GM19324 (cell line): ENCODE data around the gene GSK3B.
"Not testable (repeated sequence)": the region's sequence is repeated elsewhere in the genome, so short reads cannot be mapped to it uniquely, and the experiment has no call there.

ENCODE experiments used
- ATAC-seq: cut with Tn5 transposase; IDR thresholded peaks from one replicate; pipeline ENCODE4 v1.9.1; 2021; ENCODE audit warnings: mild to moderate bottlenecking, moderate library complexity; ENCODE audit not compliant: unreplicated experiment, low FRiP score

Gene GSK3B

DNA sequence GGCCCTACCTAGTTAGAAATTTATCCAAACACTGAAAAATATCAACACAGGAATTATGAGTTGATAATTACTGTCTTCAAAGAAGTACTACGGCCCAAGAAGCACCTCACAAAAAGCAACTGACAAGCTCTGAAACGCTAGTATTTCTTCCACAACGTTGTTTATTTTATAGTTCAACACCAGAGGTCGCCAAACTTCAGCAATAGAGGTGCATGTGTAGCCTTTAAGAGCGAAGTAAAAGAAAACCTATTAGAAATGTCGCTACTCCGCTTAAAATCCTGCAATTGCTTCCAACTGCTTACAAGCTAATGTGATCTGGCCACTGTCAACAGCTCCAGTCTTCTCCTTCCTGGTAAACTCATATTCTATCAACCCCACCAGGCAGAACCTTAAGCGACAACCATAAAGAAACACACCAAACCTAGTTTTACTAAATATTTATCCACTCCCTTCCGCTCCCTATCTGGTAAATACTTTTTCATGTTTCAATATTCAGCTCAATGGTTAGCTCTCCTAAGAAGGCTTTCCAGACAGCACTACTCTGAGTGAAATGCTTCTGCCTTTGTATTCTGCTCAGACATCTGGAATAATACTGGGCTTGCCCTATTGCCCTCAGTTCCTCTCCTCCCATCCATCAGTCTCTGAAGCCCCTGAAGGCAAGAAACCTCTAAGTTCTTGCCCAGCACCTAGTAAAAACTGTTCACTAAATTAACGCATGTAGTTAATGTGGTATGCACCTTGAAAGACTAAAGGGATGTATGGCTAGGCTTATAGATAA is 202.1 kb downstream of the GSK3B start:
- ATAC-seq, result no peak

DNA sequence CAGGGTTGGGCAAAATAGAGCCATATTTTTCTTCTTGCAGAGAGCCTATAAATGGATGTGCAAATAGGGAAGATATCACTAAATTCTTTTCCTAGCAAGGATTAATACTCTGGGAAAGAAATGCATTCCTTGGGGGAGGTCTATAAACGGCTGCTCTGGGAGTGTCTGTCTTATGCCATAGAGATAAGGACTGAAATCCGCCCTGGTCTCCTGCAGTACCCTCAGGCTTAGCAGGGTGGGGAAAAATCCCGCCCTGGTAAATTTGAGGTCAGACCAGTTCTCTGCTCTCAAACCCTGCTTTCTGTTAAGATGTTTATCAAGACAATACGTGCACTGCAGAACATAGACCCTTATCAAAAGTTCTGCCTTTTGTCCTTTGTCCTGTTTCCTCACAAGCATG is 205.6 kb downstream of the GSK3B start:
- not testable (repeated sequence) for ATAC-seq

DNA sequence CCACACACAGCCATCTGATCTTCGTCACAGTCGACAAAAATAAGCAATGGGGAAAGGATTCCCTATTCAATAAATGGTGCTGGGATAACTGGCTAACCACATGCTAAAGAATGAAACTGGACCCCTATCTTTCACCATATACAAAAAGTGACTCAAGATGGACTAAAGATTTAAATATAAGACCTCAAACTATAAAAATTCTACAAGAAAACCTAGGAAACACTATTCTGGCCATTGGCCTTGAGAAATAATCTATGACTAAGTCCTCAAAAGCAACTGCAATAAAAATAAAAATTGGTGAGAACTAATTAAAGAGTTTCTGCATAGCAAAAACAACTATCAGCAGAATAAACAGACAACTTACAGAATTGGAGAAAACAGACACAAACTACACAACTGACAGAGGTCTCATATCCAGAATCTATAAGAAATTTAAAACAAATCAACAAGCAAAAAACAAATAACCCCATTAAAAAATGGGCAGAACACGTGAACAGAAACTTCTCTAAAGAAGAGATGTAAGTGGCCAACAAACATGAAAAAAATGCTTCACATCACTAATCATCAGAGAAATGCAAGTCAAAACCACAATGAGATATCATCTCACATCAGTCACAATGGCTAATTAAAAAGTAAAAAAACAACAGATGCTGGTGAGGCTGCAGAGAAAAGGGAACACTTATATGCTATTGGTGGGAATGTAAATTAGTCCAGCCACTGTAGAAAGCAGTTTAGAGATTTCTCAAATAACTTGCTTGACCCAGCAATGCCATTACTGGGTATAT is 208.3 kb downstream of the GSK3B start:
- no peak for ATAC-seq

DNA sequence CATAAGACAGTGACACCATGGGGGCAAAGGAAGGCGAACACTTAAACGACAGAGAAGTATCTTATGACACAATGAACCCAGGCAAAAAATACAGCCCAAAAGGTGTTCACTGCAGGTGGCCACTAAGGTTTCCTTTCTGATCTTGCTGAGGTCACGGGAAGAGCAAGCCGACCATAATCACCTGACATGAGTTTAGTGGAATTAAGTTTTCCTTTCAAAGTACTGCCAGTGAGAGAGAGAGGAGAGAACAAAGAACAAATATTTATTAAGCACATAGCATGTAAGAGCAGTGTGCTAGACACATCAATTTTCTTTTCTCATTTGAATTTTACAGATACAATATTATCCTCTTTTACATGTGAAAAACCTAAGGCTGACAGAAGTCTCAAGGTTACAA is 210.1 kb downstream of the GSK3B start:
- no peak for ATAC-seq

DNA sequence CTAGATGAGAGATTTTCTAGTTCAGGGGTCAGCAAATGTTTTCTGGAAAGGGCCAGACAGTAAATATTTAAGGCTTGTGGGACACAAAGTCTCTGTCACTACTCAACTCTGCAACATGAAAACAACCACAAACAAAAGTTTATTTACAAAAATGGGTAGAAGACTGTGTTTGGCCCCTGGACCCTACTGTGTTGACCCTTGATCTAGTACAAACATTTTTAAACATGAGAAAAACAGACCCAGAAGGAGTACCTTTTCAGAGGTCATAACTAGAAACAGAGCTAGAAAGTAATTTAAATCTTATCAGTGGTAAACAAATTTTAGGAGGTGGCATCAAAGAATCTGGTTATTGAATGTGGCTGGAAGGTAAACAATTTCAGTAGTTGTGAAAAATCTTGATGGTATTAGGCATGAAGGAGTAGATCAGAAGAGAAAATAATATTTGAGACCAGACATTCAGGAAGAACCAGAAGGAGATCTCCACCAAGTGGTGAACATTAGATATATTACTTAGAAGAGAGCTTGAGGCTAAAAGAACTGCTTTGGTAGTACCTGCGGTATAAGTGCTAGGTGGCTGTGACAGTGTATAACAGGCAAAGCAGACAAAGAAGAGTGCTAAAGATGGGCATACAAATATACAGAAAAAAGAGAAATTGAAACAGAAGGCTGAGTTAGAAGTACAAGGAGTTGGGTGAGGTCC is 210.6 kb downstream of the GSK3B start:
- no peak for ATAC-seq

DNA sequence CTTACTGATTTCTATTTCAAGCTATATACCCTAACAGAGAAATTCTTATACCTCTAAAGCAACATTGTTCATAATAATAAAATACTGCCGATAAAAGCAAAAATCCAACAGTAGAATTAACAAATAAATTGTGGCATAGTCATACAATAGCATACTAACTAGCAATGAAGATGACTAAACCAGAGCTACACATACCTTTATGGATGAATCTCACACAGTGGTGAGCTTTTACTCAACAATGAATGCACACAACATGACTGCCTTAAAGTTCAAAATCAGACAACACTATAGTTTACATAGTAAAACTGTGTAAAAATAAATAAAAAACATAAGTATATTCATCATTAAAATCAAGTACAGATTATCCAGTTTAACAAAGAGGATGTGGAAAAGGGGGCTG is 213.3 kb downstream of the GSK3B start:
- ATAC-seq, result no peak

- ATAC-seq, result no peak
Observed at GRCh38 chr3:119873646-119874045, 220.6 kb downstream of the GSK3B start.

GRCh38 chr3:119872773-119873172 is 221.5 kb downstream of the GSK3B start:
- ATAC-seq, result no peak

DNA sequence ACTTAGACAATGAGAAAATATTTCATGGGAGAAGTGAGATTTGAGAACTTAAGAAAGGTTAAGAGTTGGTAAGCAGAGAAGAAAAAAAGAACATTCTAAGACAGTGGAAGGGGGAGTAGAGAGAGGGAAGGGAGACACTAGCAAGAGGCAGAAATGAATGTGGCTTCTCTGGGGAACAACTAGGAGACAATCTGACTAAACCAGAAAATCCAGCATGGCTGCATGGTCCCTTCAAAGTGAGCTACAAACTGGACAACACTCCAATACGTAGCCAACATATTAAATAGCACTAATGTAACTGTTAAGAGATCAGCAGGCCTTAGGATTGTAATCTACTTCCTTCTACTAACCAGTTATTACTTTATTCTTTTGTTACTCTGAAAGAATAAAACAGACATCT is 222.7 kb downstream of the GSK3B start:
- no peak for ATAC-seq

- no peak for ATAC-seq
Observed at GRCh38 chr3:119870512-119870911, 223.7 kb downstream of the GSK3B start.

GRCh38 chr3:119864476-119864875 is 229.8 kb downstream of the GSK3B start:
- no peak for ATAC-seq

DNA sequence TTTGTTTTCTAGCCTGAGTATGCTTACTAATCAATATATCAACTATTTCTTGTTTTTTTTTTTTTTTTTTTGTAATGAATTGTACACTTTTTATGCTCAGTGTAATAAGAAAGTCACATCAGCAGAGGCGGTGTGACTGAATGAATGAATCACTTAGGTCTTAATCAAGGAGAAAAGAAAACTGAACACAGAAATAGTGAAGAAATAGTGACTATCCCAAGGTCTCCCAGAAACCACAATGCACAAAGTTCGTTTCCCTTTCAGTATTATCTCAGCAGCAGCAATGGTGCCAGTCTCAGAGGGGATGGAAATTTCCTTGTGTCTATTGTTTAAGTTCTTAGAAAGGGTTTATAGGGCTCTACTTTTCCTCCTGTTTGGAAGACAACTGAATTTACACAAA is 231.6 kb downstream of the GSK3B start:
- no peak for ATAC-seq

DNA sequence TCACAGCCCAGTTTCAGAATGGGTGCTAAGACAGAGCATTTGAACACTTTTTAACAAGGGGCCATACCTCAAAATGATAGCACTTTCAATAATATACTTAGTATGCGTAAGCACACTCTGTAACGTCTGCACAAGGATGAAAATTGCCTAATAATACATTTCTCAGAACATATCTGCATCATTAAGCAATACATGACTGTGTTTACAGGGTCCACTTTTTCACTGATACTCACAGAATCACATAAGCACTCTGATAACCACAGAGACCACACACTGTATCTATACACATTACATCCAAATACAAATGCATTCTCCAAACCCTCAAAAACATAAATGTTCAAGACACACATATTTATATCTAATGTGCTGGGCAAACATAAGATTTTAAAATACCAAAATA is 232.6 kb downstream of the GSK3B start:
- no peak for ATAC-seq

GRCh38 chr3:119859728-119860127 is 234.5 kb downstream of the GSK3B start:
- no peak for ATAC-seq

DNA sequence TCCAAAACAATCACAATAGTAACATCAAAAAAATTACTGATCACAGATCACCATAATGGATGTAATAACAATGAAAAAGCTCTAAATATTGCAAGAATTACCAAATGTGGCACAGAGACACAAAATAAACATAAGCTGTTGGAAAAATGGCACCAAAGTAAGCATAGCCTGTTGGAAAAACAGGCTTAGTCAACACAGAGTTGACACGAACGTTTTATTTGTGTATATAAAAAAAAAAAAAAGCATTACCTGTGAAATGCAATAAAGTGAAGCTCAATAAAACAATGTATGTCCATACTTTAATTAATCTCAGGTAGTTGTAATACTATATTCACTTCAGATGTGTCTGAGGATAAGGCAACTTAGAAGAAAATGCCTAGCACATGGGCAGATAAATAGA is 235.3 kb downstream of the GSK3B start:
- ATAC-seq, result no peak

DNA sequence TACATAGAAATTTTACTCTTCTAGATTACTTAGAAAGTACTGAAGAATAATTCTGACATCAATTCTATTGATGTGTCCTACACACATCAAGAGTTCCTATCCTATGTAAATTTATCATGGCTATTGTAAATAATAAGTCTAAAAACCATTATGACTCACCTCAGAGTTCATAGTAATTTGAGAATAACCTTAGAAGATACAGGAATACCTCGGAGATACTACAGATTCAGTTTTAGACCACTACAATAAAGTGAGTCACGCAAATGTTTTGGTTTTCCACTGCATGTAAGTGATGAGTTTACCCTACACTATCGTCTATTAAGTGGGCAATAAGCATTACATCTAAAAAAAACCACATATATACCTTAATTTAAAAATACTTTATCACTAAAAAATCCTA is 237.6 kb downstream of the GSK3B start:
- ATAC-seq, result no peak

DNA sequence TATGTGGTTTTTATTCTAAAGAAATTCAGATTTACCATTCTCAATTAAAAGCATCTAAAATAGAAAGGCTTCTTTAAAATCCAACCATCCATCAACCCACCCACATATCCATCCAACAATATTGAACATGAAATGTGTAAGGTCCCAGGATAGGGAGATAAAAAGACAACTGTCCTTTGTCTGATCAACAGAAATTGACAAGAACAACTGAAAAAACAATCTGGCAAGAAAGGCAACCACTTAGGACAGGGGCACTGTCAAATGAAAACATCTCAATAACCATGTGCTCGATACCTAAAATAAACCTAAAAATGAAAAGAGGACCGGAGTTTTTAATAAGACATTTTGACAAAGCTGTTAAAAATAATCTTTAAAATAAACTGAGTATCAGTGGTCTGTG is 245.1 kb downstream of the GSK3B start:
- ATAC-seq, result no peak

GRCh38 chr3:119841808-119842471 is 252.3 kb downstream of the GSK3B start:
- no peak for ATAC-seq

DNA sequence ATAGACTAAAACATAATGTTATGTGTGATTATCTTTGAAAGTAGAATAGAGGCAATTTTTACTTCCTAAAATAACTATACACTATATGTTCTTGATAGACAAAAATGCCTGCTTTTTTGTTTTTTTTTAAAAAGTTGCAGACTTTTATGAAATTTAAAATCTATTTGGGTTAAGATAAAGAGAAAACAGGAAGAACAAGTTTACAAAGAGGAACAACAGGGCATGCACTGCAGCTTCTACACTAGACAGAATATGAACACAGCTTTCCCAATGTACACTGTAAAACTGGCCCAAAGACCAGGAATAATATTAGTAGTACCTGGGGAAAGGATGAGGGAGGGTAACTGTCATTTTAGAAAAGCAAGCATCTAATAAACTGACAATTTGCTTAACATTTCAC is 258.7 kb downstream of the GSK3B start:
- ATAC-seq, result no peak

- ATAC-seq, result no peak
Observed at GRCh38 chr3:119834754-119835370, 259.4 kb downstream of the GSK3B start.
